ENCODE results near the gene ACSL6.

GRCh38 chr5:131977212-131977604 is 34.2 kb downstream of the ACSL6 start:
- TF ChIP-seq POLR2A (IDR thresholded peaks at IDR 0.05) (no peak), CTCF (IDR thresholded peaks at IDR 0.05) (no peak), POLR2AphosphoS5 (IDR thresholded peaks at IDR 0.05) (no peak)
